ENCODE measurements around the gene SLX4IP.

Gene SLX4IP

DNA sequence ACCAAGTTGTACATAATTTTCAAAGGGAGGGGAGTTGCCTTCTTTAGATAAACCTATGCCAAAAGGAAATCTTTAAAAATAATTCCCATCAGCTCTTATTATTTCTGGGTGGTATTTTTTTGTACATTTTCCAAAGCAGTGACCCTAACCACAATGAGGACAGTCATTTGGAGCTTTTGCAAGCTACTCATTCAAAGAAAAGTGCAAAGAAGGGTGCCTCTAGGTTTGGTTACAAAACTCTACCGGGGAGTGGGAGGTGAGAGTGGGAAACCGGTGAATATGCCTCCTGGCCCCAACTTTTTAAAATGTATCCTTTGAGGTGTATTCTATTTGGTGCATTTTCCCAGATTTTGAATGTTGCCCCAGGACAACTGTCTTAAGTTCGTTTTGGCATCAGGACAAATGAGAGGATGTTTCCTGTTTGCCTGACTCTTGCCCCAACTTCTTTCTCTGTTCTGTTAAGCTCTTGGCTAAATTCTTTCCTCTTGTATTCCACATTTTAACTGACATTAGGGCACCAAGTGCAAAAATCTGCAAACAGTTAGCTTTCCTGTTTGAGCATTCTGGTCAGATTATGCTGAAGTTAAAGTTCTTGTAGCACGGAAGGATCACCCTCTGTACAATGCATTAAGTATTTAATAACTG lies 78.9 kb downstream of the SLX4IP start:
- H3K27ac Mint-ChIP-seq: peak overlapping the region; percentile 34 to 88 (median 85)
- no peaks in the 10 kb centered on the region for H3K27me3 Mint-ChIP-seq (ENCODE audit: low read depth)
- no peak overlapping the region for H3K4me3 Mint-ChIP-seq
- H3K4me1 Mint-ChIP-seq: peaks cover 44% of the 10 kb centered on the region
- TF ChIP-seq, protein P1, sequence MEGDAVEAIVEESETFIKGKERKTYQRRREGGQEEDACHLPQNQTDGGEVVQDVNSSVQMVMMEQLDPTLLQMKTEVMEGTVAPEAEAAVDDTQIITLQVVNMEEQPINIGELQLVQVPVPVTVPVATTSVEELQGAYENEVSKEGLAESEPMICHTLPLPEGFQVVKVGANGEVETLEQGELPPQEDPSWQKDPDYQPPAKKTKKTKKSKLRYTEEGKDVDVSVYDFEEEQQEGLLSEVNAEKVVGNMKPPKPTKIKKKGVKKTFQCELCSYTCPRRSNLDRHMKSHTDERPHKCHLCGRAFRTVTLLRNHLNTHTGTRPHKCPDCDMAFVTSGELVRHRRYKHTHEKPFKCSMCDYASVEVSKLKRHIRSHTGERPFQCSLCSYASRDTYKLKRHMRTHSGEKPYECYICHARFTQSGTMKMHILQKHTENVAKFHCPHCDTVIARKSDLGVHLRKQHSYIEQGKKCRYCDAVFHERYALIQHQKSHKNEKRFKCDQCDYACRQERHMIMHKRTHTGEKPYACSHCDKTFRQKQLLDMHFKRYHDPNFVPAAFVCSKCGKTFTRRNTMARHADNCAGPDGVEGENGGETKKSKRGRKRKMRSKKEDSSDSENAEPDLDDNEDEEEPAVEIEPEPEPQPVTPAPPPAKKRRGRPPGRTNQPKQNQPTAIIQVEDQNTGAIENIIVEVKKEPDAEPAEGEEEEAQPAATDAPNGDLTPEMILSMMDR (IDR thresholded peaks at IDR 0.05; ENCODE audit: unreplicated experiment in 3 of 3): no peak
- H3K9me3 Mint-ChIP-seq: no peaks in the 10 kb centered on the region
- H3K36me3 Mint-ChIP-seq (ENCODE audit: low read depth): no peaks in the 10 kb centered on the region

DNA sequence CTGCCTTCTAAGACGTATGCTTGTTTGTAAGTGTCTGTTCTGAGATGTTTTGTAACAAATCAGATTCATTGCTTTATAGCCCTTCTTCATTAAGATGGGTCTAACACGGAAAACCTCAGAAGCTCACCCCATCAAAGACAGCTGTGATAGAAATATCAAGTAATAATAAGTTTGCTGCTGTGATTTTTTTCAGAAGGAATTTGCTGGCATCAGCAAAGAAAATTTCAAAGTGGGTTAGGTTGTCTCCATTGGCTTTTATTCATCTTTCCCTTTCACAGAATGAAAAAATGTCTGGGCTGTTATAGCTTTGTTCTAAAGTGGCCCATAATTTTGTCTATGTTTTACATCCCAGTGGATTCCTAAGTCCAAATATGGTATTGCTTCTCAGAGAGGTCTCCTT lies 81.4 kb downstream of the SLX4IP start:
- Mint-ChIP-seq H3K27me3 (ENCODE audit: low read depth) (no peaks in the 10 kb centered on the region), H3K27ac (peak overlapping the region in 2 of 3 experiments; percentile 85), H3K9me3 (no peaks in the 10 kb centered on the region), H3K4me3 (no peak overlapping the region), H3K36me3 (ENCODE audit: low read depth) (no peaks in the 10 kb centered on the region), H3K4me1 (peaks cover 44% of the 10 kb centered on the region)
- TF ChIP-seq, protein P1 (IDR thresholded peaks at IDR 0.05; ENCODE audit: unreplicated experiment in 3 of 3): no peak

DNA sequence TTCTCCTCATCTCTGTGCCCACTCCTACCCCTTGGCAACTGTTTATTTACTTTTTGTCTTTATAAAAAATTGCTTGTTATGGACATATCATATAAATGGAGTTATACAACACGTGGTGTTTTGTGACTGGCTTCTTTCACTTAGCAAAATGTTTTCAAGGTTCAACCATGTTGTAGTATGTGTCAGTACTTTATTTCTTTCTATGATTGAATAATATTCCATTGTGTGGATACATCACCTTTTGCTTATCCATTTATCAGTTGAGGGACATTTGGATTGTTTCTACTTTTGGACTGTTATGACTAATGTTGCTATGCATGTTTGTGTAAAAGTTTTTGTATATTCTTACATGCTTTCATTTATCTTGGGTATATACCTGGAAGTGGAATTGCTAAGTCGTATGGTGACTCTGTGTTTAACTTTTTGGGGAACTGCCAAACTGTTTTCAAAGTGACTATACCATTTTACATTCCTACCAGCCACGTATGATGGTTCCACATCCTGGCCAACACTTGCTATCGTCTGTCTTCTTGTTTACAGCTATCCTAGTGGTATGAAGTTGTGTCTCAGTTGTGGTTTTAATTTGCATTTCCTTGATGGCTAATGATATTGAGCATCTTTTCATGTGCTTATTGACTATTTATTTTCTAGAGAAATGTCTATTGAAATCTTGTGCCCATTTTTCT lies 84.4 kb downstream of the SLX4IP start:
- Mint-ChIP-seq H3K27ac (no peak overlapping the region), H3K4me1 (peaks cover 52% of the 10 kb centered on the region), H3K4me3 (no peak overlapping the region), H3K36me3 (ENCODE audit: low read depth) (no peaks in the 10 kb centered on the region), H3K9me3 (no peaks in the 10 kb centered on the region), H3K27me3 (ENCODE audit: low read depth) (no peaks in the 10 kb centered on the region)
- TF ChIP-seq, protein P1 (IDR thresholded peaks at IDR 0.05; ENCODE audit: unreplicated experiment in 3 of 3): no peak

DNA sequence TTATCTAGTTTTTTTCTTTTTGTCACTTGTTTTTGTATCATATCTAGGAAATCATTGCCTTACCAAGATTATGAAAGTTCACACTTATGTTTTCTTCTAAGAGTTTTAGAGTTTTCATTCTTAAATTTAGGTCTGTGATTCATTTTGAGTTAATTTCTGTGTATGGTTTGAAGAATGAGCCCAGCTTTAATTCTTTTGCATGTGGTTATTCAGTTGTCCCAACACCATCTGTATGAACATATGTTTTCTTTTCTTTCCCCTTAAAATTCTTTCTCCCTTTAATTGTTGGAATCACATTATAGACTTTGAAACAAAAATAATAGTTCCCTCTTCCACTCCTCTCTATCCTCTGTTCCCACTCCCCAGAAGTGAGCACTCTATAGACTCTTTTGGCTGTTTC lies 85.4 kb downstream of the SLX4IP start:
- peak overlapping the region in 1 of 3 experiments; percentile 7 for H3K27ac Mint-ChIP-seq
- H3K4me1 Mint-ChIP-seq: peaks cover 53% of the 10 kb centered on the region
- no peak overlapping the region for H3K4me3 Mint-ChIP-seq
- H3K27me3 Mint-ChIP-seq (ENCODE audit: low read depth): no peaks in the 10 kb centered on the region
- no peaks in the 10 kb centered on the region for H3K9me3 Mint-ChIP-seq
- H3K36me3 Mint-ChIP-seq (ENCODE audit: low read depth): no peaks in the 10 kb centered on the region
- TF ChIP-seq, protein P1 (IDR thresholded peaks at IDR 0.05; ENCODE audit: unreplicated experiment in 3 of 3): no peak

DNA sequence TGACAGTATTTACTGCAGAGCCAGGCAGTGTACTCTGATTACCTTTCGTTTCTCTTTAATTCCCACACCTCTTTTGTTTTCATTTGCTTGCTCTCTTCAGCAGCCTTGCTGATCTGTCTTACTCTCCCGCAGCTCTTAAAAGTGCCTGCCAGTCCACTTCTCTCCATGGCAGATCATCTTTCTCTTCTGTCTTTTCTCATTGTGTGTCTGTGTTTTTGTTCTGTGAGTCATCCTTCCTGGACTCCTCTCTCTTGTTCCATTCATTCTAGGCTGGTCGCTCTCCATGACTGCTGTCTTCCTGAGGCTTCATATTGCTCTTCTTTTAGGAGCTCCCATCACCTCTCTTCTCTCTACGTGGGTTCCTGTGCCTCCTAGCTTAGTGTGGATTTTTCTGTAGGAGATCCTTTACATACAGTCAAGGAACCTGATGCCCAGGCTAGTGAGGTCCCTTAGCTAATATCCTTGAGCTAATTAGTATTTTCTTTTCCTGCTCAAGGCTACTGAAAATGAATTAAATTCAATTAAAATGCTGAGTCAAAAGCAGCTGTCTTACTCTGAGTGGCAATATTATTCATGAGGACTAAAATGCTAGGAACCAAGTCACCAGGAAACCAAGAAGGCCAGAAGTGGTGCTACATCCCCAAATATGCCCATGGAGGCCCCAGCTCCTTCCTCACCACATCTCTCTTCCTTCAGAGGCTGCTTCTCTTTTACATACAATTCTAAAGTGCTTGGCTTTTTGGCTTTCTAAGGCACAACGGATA lies 86.1 kb downstream of the SLX4IP start:
- Mint-ChIP-seq H3K4me3 (no peak overlapping the region), H3K36me3 (ENCODE audit: low read depth) (peaks cover 3% of the 10 kb centered on the region), H3K9me3 (no peaks in the 10 kb centered on the region), H3K27me3 (ENCODE audit: low read depth) (no peaks in the 10 kb centered on the region), H3K27ac (peak overlapping the region in 2 of 3 experiments; percentile 7 to 13), H3K4me1 (peaks cover 53% of the 10 kb centered on the region)
- TF ChIP-seq, protein P1 (IDR thresholded peaks at IDR 0.05; ENCODE audit: unreplicated experiment in 3 of 3): no peak
